GM19035 (cell line): ENCODE results near the gene MRPL4.
A peak's percentile ranks its signal among the peaks of the same experiment; 100 is the strongest.

Experiments
- ATAC-seq: cut with Tn5 transposase; IDR thresholded peaks from one replicate; pipeline ENCODE4 v1.9.1; 2021; ENCODE audit not compliant: unreplicated experiment

Gene MRPL4

GRCh38 chr19:10286803-10287737, 35.1 kb downstream of the MRPL4 start, which contains the start of gene ICAM4:
Gene ICAM4 (plus strand): TSS chr19:10286955. CDS start chr19:10287013, 58 bp downstream.
- no peak for ATAC-seq

GRCh38 chr19:10288662-10289166, 36.7 kb downstream of the MRPL4 start:
- no peak for ATAC-seq

- no peak for ATAC-seq
Observed at GRCh38 chr19:10289167-10289835, 37.3 kb downstream of the MRPL4 start.

- ATAC-seq = no peak
Observed at GRCh38 chr19:10289836-10290356, 37.9 kb downstream of the MRPL4 start, which contains the start of gene ICAM5. Gene ICAM5 (plus strand): TSS chr19:10289952. CDS start chr19:10290044, 92 bp downstream.

GRCh38 chr19:10290357-10290875, 38.4 kb downstream of the MRPL4 start:
- ATAC-seq = no peak

- ATAC-seq = no peak
Observed at GRCh38 chr19:10290876-10291553, 39.0 kb downstream of the MRPL4 start.

GRCh38 chr19:10291554-10292205, 39.7 kb downstream of the MRPL4 start:
- no peak for ATAC-seq

- peak; percentile 58 for ATAC-seq
Observed at GRCh38 chr19:10292206-10292788, 40.3 kb downstream of the MRPL4 start.

GRCh38 chr19:10292789-10293636, 41.0 kb downstream of the MRPL4 start:
- ATAC-seq = no peak

GRCh38 chr19:10293637-10294367, 41.8 kb downstream of the MRPL4 start:
- ATAC-seq = no peak

GRCh38 chr19:10294368-10294697, 42.3 kb downstream of the MRPL4 start:
- ATAC-seq = no peak

- ATAC-seq = peak; percentile 40
Observed at GRCh38 chr19:10295305-10295846, 43.4 kb downstream of the MRPL4 start.

- no peak for ATAC-seq
Observed at GRCh38 chr19:10295847-10296591, 44.0 kb downstream of the MRPL4 start.

- ATAC-seq = no peak
Observed at GRCh38 chr19:10299545-10300458, 47.8 kb downstream of the MRPL4 start.

GRCh38 chr19:10305139-10305806, 53.3 kb downstream of the MRPL4 start:
- ATAC-seq = no peak

GRCh38 chr19:10306327-10306726, 54.3 kb downstream of the MRPL4 start:
- no peak for ATAC-seq
